ENCODE measurements around the gene LCOR.
"Not testable (repeated sequence)": the region's sequence is repeated elsewhere in the genome, so short reads cannot be mapped to it uniquely, and the experiment has no call there.

The LCOR gene

GRCh38 chr10:96840841-96841518, 8.9 kb downstream of the LCOR start:
- no peak for DNase-seq (ENCODE audit: low read depth)

GRCh38 chr10:96842896-96843723, 11.0 kb downstream of the LCOR start:
- no peak for DNase-seq (ENCODE audit: low read depth)

- no peak for DNase-seq (ENCODE audit: low read depth)
These were observed 11.7 kb downstream of the LCOR start for GRCh38 chr10:96843823-96844222.

GRCh38 chr10:96846395-96846794, 14.3 kb downstream of the LCOR start:
- DNase-seq (ENCODE audit: low read depth) = no peak

GRCh38 chr10:96846926-96847325, 14.8 kb downstream of the LCOR start:
- no peak for DNase-seq (ENCODE audit: low read depth)

- not testable (repeated sequence) for DNase-seq (ENCODE audit: low read depth)
These were observed 15.3 kb downstream of the LCOR start for GRCh38 chr10:96847356-96847755.

GRCh38 chr10:96850113-96850512, 18.0 kb downstream of the LCOR start:
- no peak for DNase-seq (ENCODE audit: low read depth)

- no peak for DNase-seq (ENCODE audit: low read depth)
These were observed 18.7 kb downstream of the LCOR start for GRCh38 chr10:96850825-96851224.

GRCh38 chr10:96851281-96851680, 19.2 kb downstream of the LCOR start:
- DNase-seq (ENCODE audit: low read depth) = no peak

GRCh38 chr10:96856317-96856716, 24.2 kb downstream of the LCOR start:
- no peak for DNase-seq (ENCODE audit: low read depth)

GRCh38 chr10:96857301-96858012, 25.4 kb downstream of the LCOR start:
- no peak for DNase-seq (ENCODE audit: low read depth)

GRCh38 chr10:96858038-96858705, 26.1 kb downstream of the LCOR start:
- no peak for DNase-seq (ENCODE audit: low read depth)

- no peak for DNase-seq (ENCODE audit: low read depth)
These were observed 26.6 kb downstream of the LCOR start for GRCh38 chr10:96858706-96859050.

GRCh38 chr10:96860631-96861277, 28.7 kb downstream of the LCOR start:
- DNase-seq (ENCODE audit: low read depth) = no peak

GRCh38 chr10:96863922-96864543, 31.9 kb downstream of the LCOR start:
- DNase-seq (ENCODE audit: low read depth) = no peak

- no peak for DNase-seq (ENCODE audit: low read depth)
These were observed 41.0 kb downstream of the LCOR start for GRCh38 chr10:96873086-96873485.

GRCh38 chr10:96873756-96874467, 41.8 kb downstream of the LCOR start:
- no peak for DNase-seq (ENCODE audit: low read depth)

- no peak for DNase-seq (ENCODE audit: low read depth)
These were observed 46.0 kb downstream of the LCOR start for GRCh38 chr10:96878057-96878456.

GRCh38 chr10:96880575-96880974, 48.5 kb downstream of the LCOR start:
- DNase-seq (ENCODE audit: low read depth) = no peak

GRCh38 chr10:96889415-96890171, 57.5 kb downstream of the LCOR start:
- DNase-seq (ENCODE audit: low read depth) = no peak
